ENCODE measurements around the gene NEK6. TPM values are rescaled to one million over a fixed set of nuclear protein-coding genes. Genes with fewer than 3 reads are reported as not detected.

NEK6 gene
- total and polyA plus RNA-seq, 9 donors, result 7.2 to 45.1 (median 22.8) TPM

DNA sequence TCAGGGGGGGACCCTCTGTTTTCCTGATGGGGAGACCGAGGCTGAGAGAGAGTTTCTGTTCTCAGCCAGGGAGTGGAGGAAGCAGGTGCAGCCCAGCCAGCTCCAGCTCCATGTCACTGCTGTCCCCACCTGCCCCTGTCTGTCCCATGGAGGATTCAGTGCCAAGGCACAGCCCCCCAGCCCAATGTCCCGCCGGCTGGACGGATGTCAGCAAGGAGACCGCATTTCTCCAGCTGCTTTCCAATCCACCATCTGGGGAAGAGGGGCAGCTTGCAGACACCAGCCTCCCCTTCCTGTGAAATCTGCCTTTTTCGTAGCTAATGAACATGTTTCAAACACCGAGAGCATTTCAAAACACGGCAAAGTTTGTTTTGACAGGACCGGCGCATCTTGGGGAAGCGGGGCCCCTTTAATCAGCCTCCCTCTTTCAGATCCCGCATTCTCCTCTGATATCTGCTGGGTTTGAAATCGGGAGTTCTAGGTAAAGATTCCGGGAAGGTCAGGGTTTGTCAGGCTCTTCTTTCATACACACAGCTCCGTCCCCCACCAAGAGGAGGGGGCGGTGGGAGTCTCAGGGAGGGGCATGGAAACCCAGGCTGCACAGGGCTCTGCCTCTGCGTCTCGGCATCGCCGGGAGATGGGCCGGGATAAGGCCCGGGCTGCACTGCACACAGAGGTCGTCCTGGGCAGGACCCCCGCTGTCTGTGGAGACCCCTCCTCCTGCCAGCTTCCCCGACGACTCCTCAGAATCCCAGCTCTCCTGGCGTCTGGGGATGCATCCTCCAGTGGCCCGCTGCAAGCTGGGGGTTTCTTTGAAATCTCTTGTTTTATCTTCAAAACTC lies 74.8 kb downstream of the NEK6 start:
- Histone ChIP-seq H3K9me3 (peaks cover 0 to 1% of the 10 kb centered on the region in 2 donors), H3K27ac (no peak overlapping the region), H3K4me3 (no peak overlapping the region), H3K36me3 (no peaks in the 10 kb centered on the region), H3K27me3 (no peaks in the 10 kb centered on the region), H3K4me1 (ENCODE audit: insufficient read depth) (no peaks in the 10 kb centered on the region)
- DNase-seq, result no peak
- intact Hi-C loops (cut with DNase I), result no loop called here
- 41 to 55% (median 46%) methylated on average over 27 to 28 of the region's 28 CpGs for WGBS, 3 donors
- TF ChIP-seq, protein P1, sequence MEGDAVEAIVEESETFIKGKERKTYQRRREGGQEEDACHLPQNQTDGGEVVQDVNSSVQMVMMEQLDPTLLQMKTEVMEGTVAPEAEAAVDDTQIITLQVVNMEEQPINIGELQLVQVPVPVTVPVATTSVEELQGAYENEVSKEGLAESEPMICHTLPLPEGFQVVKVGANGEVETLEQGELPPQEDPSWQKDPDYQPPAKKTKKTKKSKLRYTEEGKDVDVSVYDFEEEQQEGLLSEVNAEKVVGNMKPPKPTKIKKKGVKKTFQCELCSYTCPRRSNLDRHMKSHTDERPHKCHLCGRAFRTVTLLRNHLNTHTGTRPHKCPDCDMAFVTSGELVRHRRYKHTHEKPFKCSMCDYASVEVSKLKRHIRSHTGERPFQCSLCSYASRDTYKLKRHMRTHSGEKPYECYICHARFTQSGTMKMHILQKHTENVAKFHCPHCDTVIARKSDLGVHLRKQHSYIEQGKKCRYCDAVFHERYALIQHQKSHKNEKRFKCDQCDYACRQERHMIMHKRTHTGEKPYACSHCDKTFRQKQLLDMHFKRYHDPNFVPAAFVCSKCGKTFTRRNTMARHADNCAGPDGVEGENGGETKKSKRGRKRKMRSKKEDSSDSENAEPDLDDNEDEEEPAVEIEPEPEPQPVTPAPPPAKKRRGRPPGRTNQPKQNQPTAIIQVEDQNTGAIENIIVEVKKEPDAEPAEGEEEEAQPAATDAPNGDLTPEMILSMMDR (IDR thresholded peaks at IDR 0.05), result no peak
- TF ChIP-seq EP300 (IDR thresholded peaks at IDR 0.05) (no peak), POLR2A (IDR thresholded peaks at IDR 0.05) (no peak)

- H3K4me3 ChIP-seq, result no peak overlapping the region
- WGBS, 3 donors, result 86 to 90% (median 86%) methylated on average over 7 of the region's 7 CpGs
These were observed 75.4 kb downstream of the NEK6 start for GRCh38 chr9:124333203-124333579.

GRCh38 chr9:124334568-124335319 lies 77.0 kb downstream of the NEK6 start:
- intact Hi-C loops (cut with DNase I), result no loop called here
- no peak for DNase-seq
- Histone ChIP-seq H3K27me3 (no peaks in the 10 kb centered on the region), H3K27ac (no peak overlapping the region), H3K4me3 (no peak overlapping the region), H3K4me1 (ENCODE audit: insufficient read depth) (no peaks in the 10 kb centered on the region), H3K9me3 (peaks cover 0 to 4% of the 10 kb centered on the region in 2 donors), H3K36me3 (no peaks in the 10 kb centered on the region)
- 89 to 93% (median 92%) methylated on average over 15 of the region's 15 CpGs for WGBS, 3 donors
- TF ChIP-seq EP300 (IDR thresholded peaks at IDR 0.05) (no peak), POLR2A (IDR thresholded peaks at IDR 0.05) (no peak)
- TF ChIP-seq, protein P1 (IDR thresholded peaks at IDR 0.05), result no peak

More at GRCh38 chr9:124333203-124333579, 75.4 kb downstream of the NEK6 start:
- Histone ChIP-seq H3K4me1 (ENCODE audit: insufficient read depth) (no peaks in the 10 kb centered on the region), H3K27ac (no peak overlapping the region), H3K27me3 (no peaks in the 10 kb centered on the region), H3K9me3 (peaks cover 0 to 4% of the 10 kb centered on the region in 2 donors), H3K36me3 (no peaks in the 10 kb centered on the region)
- intact Hi-C loops (cut with DNase I), result no loop called here
- no peak for DNase-seq
- TF ChIP-seq POLR2A (IDR thresholded peaks at IDR 0.05) (no peak), EP300 (IDR thresholded peaks at IDR 0.05) (no peak)
- TF ChIP-seq, protein P1 (IDR thresholded peaks at IDR 0.05), result no peak

GRCh38 chr9:124335320-124335707 lies 77.6 kb downstream of the NEK6 start:
- intact Hi-C loops (cut with DNase I), result no loop called here
- Histone ChIP-seq H3K4me1 (ENCODE audit: insufficient read depth) (no peaks in the 10 kb centered on the region), H3K27me3 (no peaks in the 10 kb centered on the region), H3K9me3 (peaks cover 0 to 4% of the 10 kb centered on the region in 2 donors), H3K27ac (no peak overlapping the region), H3K36me3 (no peaks in the 10 kb centered on the region), H3K4me3 (no peak overlapping the region)
- WGBS, 3 donors, result 86 to 89% (median 89%) methylated on average over 14 of the region's 14 CpGs
- no peak for DNase-seq
- TF ChIP-seq, protein P1 (IDR thresholded peaks at IDR 0.05), result no peak
- no peak for TF ChIP-seq EP300 (IDR thresholded peaks at IDR 0.05)
- TF ChIP-seq POLR2A (IDR thresholded peaks at IDR 0.05), result no peak
